Left lung (tissue), 10 donors: Measurements from ENCODE around the gene PIEZO2. TPM values are rescaled to one million over a fixed set of nuclear protein-coding genes. Genes with fewer than 3 reads are reported as not detected.

Experiments used
- ATAC-seq: fragments of 200-7000 bp; cut with Tn5 transposase; one replicate; pipeline ENCODE4 v1.9.1; 2020; ENCODE audit warnings: moderate library complexity
- DNase-seq, 4 donors: peaks; one replicate each; pipeline ENCODE4 v3.0.0-alpha.2; 2013 to 2020
- H3K27ac ChIP-seq, 2 donors: fragments of 200-600 bp; sonication (generic) in 1 of 2; one replicate each; pipeline versions ENCODE4 v1.5.0 to v1.8.0; 2020 to 2021
- H3K27me3 ChIP-seq, 2 donors: fragments of 200-600 bp; sonication (generic) in 1 of 2; one replicate each; pipeline versions ENCODE4 v1.5.0 to v1.8.0; 2020 to 2021
- H3K36me3 ChIP-seq, 2 donors: fragments of 200-600 bp; sonication (generic) in 1 of 2; one replicate each; pipeline versions ENCODE4 v1.5.0 to v1.8.0; 2020 to 2021
- H3K4me1 ChIP-seq, 2 donors: fragments of 200-600 bp; one replicate each; pipeline ENCODE4 v1.8.0; 2021
- H3K4me3 ChIP-seq, 2 donors: fragments of 200-600 bp; sonication (generic) in 1 of 2; one replicate each; pipeline versions ENCODE4 v1.5.0 to v1.8.0; 2020 to 2021; ENCODE audit warnings: mild to moderate bottlenecking in 1 of 2
- H3K9me3 ChIP-seq, 2 donors: fragments of 200-600 bp; sonication (generic) in 1 of 2; one replicate each; pipeline versions ENCODE4 v1.5.0 to v1.8.0; 2020 to 2021
- intact Hi-C, 2 donors: fragments of 100-400 bp; cut with DNase I; formaldehyde crosslinking; loops; one replicate each; pipeline versions ENCODE4 v1.11.2 to v1.14.2; 2022
- polyA plus RNA-seq, 6 donors: library from polyadenylated mRNA; unstranded; fragments of 120-200 nt; gene quantifications; one replicate each; pipeline ENCODE4 v1.2.1, GENCODE V29; 2013; ENCODE audit not compliant: insufficient read length in 6 of 6
- total RNA-seq, 2 donors: library from RNA; stranded (reverse); fragmentation: NEBNext Ultra II Directional; extraction: Animal tissue kit (Norgen Biotek cat#: 25700); gene quantifications; one replicate each; pipeline ENCODE4 v1.2.1, GENCODE V29; 2021
- TF ChIP-seq, protein P1 (sequence below), 2 donors: fragments of 200-600 bp; sonication (generic) in 1 of 2; IDR thresholded peaks; one replicate each; pipeline versions ENCODE4 v1.5.0 to v1.8.0; 2021; ENCODE audit warnings: antibody characterized with exemption in 2 of 2
- donor health status: DM: no; HTN: yes; CAD: no.
- donor health status: DM: no; HTN: no; CAD: no.

Gene PIEZO2
- total and polyA plus RNA-seq, 8 donors, result 40.3 to 270 (median 233) TPM

DNA sequence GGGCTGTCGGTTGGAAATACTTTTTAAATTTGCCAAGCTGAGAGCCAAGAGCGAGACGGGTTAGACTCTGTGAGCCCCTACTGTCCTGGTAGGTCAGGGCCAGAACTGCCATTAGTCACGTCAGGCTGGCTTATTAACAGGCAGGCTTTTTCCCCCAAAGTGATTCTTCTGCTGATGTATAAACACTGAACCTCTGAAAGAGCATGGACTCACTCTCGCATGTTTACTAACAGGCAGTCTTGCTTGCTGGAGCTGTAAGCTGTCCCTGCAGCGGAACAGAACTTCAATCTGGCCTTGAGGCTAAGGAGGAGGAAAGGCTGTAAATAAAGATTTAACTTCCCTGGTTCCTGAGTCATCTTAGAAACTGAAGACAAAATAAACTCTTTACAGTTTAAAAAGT lies 288.4 kb downstream of the PIEZO2 start:
- ATAC-seq (no peak), DNase-seq (no peak)
- H3K27me3 ChIP-seq, result no peaks in the 10 kb centered on the region
- TF ChIP-seq, protein P1, sequence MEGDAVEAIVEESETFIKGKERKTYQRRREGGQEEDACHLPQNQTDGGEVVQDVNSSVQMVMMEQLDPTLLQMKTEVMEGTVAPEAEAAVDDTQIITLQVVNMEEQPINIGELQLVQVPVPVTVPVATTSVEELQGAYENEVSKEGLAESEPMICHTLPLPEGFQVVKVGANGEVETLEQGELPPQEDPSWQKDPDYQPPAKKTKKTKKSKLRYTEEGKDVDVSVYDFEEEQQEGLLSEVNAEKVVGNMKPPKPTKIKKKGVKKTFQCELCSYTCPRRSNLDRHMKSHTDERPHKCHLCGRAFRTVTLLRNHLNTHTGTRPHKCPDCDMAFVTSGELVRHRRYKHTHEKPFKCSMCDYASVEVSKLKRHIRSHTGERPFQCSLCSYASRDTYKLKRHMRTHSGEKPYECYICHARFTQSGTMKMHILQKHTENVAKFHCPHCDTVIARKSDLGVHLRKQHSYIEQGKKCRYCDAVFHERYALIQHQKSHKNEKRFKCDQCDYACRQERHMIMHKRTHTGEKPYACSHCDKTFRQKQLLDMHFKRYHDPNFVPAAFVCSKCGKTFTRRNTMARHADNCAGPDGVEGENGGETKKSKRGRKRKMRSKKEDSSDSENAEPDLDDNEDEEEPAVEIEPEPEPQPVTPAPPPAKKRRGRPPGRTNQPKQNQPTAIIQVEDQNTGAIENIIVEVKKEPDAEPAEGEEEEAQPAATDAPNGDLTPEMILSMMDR (IDR thresholded peaks at IDR 0.05), result no peak
- intact Hi-C loops, result no loop called here
- H3K4me3 ChIP-seq, result no peak overlapping the region
- no peaks in the 10 kb centered on the region for H3K36me3 ChIP-seq
- no peaks in the 10 kb centered on the region for H3K9me3 ChIP-seq
- no peak overlapping the region for H3K27ac ChIP-seq
- no peaks in the 10 kb centered on the region for H3K4me1 ChIP-seq

DNA sequence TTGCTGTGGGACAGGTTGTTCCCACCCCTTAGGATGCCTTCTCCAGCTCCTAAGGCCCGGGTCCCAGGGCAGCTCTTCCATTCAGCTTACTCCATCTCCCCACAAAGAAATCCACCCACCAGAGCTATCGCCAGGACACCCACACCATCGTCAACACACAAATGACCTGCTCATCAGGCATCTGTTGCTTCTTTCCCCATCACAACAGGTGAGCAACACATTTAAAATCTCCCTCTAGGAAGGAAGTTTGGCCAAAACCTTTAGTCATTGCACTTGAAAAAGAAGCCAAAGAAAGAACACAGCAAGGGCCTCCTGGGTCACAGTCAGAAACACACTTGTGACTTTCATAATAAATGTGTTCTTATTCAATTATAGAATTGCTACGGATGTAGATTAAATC lies 289.0 kb downstream of the PIEZO2 start:
- TF ChIP-seq, protein P1 (IDR thresholded peaks at IDR 0.05), result no peak
- no peak for ATAC-seq
- intact Hi-C loops, result no loop called here

DNA sequence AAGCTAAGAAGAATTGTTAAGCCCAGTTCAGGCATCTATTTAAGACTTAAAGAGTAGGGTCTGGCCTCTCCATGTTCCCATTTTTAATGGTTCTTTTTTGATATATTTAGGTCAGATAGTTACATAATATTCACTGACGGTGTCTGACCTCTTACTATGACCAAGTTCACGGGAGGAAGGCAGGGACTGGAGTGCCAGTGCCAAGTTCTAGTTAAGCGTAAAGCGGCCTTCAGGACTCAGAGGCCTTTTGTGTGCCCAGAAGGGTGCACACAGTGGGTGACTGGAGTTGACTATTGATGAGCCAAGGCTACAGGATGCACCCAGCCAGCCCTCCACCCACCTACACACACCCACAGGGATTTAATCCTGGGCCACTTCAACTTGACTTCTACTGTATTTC lies 290.9 kb downstream of the PIEZO2 start:
- TF ChIP-seq, protein P1 (IDR thresholded peaks at IDR 0.05), result no peak
- no peak for ATAC-seq
- Histone ChIP-seq H3K27me3 (no peaks in the 10 kb centered on the region), H3K27ac (no peak overlapping the region), H3K9me3 (no peaks in the 10 kb centered on the region), H3K4me1 (no peaks in the 10 kb centered on the region), H3K36me3 (no peaks in the 10 kb centered on the region), H3K4me3 (no peak overlapping the region)
- no peak for DNase-seq
- intact Hi-C loops, result no loop called here

More for the DNA sequence above, 289.0 kb downstream of the PIEZO2 start:
- Histone ChIP-seq H3K27ac (no peak overlapping the region), H3K9me3 (no peaks in the 10 kb centered on the region), H3K4me1 (no peaks in the 10 kb centered on the region), H3K4me3 (no peak overlapping the region), H3K36me3 (no peaks in the 10 kb centered on the region), H3K27me3 (no peaks in the 10 kb centered on the region)
- no peak for DNase-seq

DNA sequence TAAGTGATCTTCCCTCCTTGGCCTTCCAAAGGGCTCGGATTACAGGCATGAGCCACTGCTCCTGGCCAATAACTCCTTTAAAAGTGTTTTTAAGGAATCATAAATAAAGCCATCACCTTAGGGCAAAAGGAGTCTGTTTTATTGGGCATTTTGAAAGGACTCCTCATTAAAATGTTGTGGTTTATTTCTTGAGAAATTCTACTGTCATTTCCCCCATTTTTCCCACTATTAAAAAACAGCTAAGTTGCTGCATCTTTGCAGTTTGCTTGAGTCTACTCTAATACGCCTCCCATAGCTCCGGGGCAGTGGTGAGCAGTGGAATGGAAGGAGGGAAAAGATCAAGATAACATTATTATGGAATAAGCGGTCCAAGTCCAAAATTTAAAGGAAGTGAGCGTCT lies 293.2 kb downstream of the PIEZO2 start:
- Histone ChIP-seq H3K27me3 (no peaks in the 10 kb centered on the region), H3K36me3 (no peaks in the 10 kb centered on the region), H3K9me3 (no peaks in the 10 kb centered on the region), H3K4me3 (no peak overlapping the region), H3K4me1 (no peaks in the 10 kb centered on the region), H3K27ac (no peak overlapping the region)
- intact Hi-C loops, result no loop called here
- DNase-seq, result no peak
- no peak for ATAC-seq
- TF ChIP-seq, protein P1 (IDR thresholded peaks at IDR 0.05), result no peak

DNA sequence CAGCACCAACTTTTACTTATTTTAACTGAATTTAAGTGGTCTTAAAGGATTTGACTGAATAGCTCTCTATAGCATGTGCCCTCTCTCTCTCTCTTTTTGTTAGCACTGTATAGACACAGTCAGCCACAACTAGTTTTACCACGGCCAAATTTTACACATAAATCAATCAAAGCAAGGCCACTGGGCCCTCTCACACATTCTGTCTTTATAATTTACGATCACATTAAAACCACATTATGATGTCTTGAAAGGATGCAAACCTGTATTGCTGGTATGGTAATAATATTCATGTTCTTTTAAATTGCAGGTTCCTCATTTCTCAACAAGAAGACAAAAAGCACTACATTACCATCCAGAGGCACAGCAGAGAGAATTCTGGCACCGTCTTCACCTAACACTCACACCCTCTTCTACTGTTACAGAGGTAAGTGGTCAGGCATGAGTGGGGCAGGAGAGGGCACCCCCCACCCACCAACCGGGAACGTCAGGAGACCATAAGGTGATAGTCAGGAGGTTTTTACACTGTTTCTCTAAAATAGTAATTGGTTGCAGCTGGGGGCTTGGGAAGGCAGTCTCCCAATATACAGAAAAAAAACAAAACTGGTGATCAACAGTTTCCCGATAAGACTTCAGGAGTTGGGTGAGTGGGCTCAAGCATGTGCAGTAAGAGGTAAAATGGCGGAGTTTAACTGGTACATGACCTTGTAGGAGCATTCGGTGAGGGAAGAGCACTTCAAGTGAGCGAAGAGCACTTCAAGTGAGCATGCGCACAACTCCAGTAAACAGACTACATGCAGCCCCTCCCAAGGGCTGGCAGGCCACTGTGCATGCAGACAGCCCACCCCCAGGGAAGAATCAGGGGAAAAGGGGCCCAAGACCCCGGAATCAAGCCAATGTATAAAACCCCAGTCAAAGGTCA lies 296.7 kb downstream of the PIEZO2 start:
- no peak overlapping the region for H3K27ac ChIP-seq
- DNase-seq (no peak), ATAC-seq (peak; percentile 76)
- no peaks in the 10 kb centered on the region for H3K36me3 ChIP-seq
- H3K9me3 ChIP-seq, result no peaks in the 10 kb centered on the region
- no peaks in the 10 kb centered on the region for H3K27me3 ChIP-seq
- no peak overlapping the region for H3K4me3 ChIP-seq
- H3K4me1 ChIP-seq, result no peaks in the 10 kb centered on the region
- TF ChIP-seq, protein P1 (IDR thresholded peaks at IDR 0.05), result no peak
- intact Hi-C loops, result loop anchor here in 1 of 2 donors (5.0 kb wide), 1 partner anchor 190 kb away; no protein-coding TSS in a partner anchor
